Thyroid gland (tissue), 4 donors: Measurements from ENCODE around the gene ZNF746.

ENCODE experiments used
- CTCF ChIP-seq, 6 experiments: fragments of 200-600 bp in 3 of 6; fragments of 450-650 bp in 3 of 6; sonication (generic) in 3 of 6; IDR thresholded peaks; one replicate each; pipeline ENCODE4 v1.5.1; 2016 to 2019; ENCODE audit warnings: antibody characterized with exemption in 6 of 6, mild to moderate bottlenecking in 2 of 6, inconsistent platforms in 1 of 6, moderate library complexity in 1 of 6
- POLR2A ChIP-seq, 2 donors: fragments of 450-650 bp; IDR thresholded peaks; one replicate each; pipeline ENCODE4 v1.6.1; 2017; ENCODE audit warnings: antibody characterized with exemption in 2 of 2, mild to moderate bottlenecking in 2 of 2, moderate library complexity in 1 of 2

GRCh38 chr7:149525280-149525679 lies 27.7 kb upstream of the ZNF746 start:
- TF ChIP-seq CTCF (IDR thresholded peaks at IDR 0.05) (no peak), POLR2A (IDR thresholded peaks at IDR 0.05) (no peak)
